HG02642 (cell line): Measurements from ENCODE around the gene HAS3.
"Not testable (repeated sequence)": the region's sequence is repeated elsewhere in the genome, so short reads cannot be mapped to it uniquely, and the experiment has no call there.

Experiments used
- ATAC-seq: cut with Tn5 transposase; IDR thresholded peaks from one replicate; pipeline ENCODE4 v1.9.1; 2021; ENCODE audit warnings: mild to moderate bottlenecking; ENCODE audit not compliant: unreplicated experiment, poor library complexity

HAS3 gene

GRCh38 chr16:69139464-69139863, 34.0 kb downstream of the HAS3 start:
- ATAC-seq = not testable (repeated sequence)

- no peak for ATAC-seq
Observed at GRCh38 chr16:69141014-69141413, 35.6 kb downstream of the HAS3 start.

- ATAC-seq = no peak
Observed at GRCh38 chr16:69141936-69142335, 36.5 kb downstream of the HAS3 start.

DNA sequence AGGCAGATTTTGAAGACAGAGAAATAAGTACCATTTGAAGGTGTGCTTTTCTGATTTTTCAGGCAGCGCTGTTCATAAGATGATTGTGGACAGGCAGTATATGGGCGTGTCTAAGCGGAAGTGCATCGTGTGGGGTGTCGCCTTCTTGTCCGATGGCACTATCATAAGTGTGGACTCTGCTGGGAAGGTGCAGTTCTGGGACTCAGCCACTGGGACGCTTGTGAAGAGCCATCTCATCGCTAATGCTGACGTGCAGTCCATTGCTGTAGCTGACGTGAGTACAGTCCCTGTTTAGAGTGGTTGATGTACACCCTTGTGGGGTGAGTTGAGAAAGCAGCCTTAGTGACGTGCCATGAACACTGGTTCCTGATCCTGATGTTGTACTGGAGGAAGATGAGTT, 37.7 kb downstream of the HAS3 start:
- ATAC-seq = no peak

GRCh38 chr16:69145658-69146057, 40.2 kb downstream of the HAS3 start:
- no peak for ATAC-seq

DNA sequence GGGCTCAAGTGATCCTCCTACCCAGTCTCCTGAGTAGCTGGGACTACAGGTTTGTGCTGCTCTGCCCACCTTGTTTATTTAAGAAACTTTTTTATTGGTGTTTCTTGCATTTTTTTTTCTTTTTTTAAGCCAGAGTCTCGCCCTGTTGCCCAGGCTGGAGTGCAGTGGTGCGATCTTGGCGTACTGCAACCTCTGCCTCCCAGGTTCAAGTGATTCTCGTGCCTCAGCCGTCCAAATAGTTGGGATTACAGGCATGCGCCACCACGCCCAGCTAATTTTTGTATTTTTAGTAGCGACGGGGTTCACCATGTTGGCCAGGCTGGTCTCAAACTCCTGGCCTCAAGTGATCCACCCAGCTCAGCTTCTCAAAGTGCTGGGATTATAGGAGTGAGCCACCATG, 44.2 kb downstream of the HAS3 start:
- not testable (repeated sequence) for ATAC-seq

DNA sequence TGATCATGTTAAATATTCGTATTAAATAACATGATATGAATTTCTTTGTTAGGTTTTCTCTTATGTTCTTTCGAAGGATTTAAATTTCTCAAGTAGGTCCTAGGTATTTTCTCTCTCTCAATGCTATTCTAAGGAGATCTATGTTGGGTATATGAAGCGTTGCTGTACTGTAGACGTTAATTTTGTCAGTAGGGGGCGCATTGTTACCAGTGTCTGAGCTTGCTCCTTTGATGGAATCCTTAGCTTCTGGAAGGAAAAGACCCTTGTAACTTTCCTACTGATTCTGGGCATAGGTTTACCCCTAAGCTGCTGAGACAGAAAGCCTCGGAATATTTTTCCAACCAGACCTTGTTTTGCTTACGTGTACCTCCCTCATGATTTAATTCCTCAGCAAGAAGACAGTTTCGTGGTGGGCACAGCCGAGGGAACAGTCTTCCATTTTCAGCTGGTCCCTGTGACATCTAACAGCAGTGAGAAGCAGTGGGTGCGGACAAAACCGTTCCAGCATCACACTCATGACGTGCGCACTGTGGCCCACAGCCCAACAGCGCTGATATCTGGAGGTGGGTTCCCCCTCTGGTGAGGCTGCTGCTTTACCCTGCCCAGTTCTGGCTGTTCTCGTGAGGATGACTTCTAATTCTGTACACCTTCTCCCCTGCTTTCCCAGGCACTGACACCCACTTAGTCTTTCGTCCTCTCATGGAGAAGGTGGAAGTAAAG, 44.9 kb downstream of the HAS3 start:
- ATAC-seq = no peak

- ATAC-seq = no peak
Observed at GRCh38 chr16:69157196-69157595, 51.7 kb downstream of the HAS3 start.

- ATAC-seq = no peak
Observed at GRCh38 chr16:69160192-69160591, 54.7 kb downstream of the HAS3 start.

- ATAC-seq = no peak
Observed at GRCh38 chr16:69165584-69165983, 60.1 kb downstream of the HAS3 start.

DNA sequence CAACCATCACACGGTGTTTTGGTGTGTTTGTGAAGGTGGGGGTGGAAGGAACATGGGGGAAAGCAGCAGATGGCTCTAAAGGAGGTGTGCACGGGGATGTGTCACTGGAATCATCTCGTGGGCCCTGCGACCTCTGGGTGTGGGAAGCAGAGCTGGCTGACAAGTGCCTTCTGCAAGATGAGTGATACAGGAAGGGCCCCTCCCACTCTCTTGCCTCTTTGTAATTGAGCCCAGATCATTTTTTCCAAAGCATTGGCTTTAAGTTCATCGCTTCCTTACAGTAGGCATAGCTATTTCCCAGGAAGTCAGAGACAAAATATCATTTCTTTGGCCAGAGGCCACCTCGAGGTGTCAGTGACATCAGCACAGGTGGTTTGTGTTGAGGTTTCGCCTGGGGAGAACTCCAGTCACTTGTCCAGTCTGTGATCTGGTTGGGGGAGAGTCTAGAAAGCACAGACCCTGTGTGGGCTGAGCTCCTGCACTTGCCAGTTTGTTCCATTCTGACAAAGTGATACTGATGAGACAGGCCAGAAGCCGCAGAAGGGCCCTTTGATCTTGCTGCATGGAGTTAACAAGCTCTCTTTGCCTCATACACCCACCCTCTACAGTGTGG, 60.9 kb downstream of the HAS3 start:
- no peak for ATAC-seq

DNA sequence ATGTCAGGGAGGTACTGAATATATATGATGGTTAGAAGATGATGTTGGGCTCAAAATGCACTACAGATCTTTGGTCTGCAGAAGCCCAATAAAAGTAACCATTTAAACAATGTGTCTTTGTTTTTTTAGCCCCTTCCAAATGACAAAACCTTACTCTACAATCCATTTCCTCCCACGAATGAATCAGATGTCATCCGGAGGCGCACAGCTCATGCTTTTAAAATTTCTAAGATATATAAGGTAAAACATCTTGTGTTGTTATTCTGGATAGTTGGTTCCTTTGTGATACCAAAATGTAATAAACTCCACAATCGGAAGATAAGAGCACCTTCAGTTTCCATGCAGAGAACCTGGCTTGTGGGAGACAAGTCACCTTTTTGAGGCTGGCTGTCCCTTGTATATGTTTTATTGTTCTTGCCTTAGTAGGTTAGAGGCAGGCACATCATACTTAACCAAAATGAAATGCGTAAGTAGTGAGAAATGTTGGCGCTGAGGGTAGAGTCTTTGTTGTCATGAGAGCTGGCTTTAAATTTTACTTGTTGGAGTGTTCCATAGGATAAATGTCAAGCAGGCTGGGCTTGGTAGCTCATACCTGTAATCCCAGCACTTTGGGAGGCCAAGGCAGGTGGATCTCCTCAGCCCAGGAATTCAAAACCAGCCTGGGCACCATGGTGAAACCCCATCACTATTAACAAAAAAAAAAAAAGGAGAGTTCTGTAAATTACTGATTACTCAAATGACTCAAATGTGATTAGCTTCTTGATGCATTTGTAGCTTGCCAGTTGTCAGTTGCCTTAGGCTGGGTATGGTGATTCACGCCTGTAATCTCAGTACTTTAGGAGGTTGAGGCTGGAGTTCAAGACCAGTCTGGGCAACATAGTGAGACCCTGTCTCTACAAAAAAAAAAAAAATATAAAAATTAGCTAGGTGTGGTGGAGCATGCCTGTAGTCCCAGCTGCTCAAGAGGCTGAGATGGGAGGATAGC, 61.8 kb downstream of the HAS3 start:
- ATAC-seq = no peak
